ENCODE measurements around the gene FAM156A. TPM values are rescaled to one million over a fixed set of nuclear protein-coding genes. Genes with fewer than 3 reads are reported as not detected.

The FAM156A gene
- total and polyA plus RNA-seq, 2 of the 8 experiments (the other 6 are each of a cell fraction or from before 2014, with no cell fraction given), result 11.7 to 13.6 TPM

DNA sequence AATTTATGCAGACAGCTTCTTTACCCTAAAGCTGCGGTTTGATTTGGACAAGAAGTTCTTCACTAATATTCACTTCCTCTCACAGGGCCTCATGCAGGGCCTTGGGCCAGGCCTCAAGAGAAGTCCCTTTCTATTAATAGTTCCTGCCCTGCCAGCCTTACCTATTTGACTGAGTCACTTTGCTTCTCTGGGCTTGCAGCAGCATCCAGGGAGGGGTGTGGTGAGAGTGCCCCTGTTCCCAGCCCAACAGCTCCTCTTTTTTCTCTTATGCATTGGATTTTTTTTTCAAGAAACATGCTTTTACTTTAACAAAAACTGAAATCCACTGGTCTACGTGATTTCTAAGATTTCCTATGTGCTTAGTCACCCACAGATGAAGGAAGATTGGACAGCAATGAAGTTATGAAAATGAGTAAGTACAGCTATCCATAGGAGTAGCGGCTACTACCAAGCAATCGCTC is 34.5 kb downstream of the FAM156A start:
- no peaks in the 10 kb centered on the region for H3K36me3 ChIP-seq (ENCODE audit: control insufficient read depth in 2 of 4, insufficient read depth in 4 of 4, low read length in 3 of 4)
- H3K79me2 ChIP-seq (ENCODE audit: control insufficient read depth in 1 of 2, insufficient read depth in 2 of 2, low read length in 2 of 2), result no peaks in the 10 kb centered on the region
- H2AFZ ChIP-seq (ENCODE audit: low read length), result no peak overlapping the region
- H2BK15ac ChIP-seq (ENCODE audit: low read length), result no peak overlapping the region
- no peak overlapping the region for H3K4me2 ChIP-seq (ENCODE audit: insufficient read depth in 1 of 2, low read depth in 2 of 2, low read length in 2 of 2)
- H3K79me1 ChIP-seq (ENCODE audit: low read depth, low read length), result no peaks in the 10 kb centered on the region
- no peak overlapping the region for H3K14ac ChIP-seq (ENCODE audit: insufficient read length)
- no peak overlapping the region for H4K5ac ChIP-seq (ENCODE audit: insufficient read length, low read depth, low read length)
- H3K9me3 ChIP-seq (ENCODE audit: insufficient read depth in 2 of 2, low read depth in 1 of 2, low read length in 1 of 2), result no peaks in the 10 kb centered on the region
- no peak overlapping the region for H3K9ac ChIP-seq (replicated peaks in 1 of 4; ENCODE audit: extremely low read depth in 1 of 4, low read depth in 3 of 4, low read length in 3 of 4)
- no peak overlapping the region for H2BK20ac ChIP-seq (ENCODE audit: low read length)
- WGBS, 2 experiments (ENCODE audit: extremely low coverage in 1 of 2, insufficient coverage in 1 of 2, insufficient read length in 1 of 2, insufficient replicate concordance in 2 of 2, low coverage in 1 of 2, low lambda C conversion rate in 2 of 2, missing lambda C conversion rate in 1 of 2), result 86% methylated on average over 4 of the region's 4 CpGs; no CpG with 5 or more reads in 1 of the 2 experiments
- no peak overlapping the region for H3K4ac ChIP-seq (replicated peaks; ENCODE audit: insufficient read length, low read depth, low read length)
- no peak for FAIRE-seq
- H4K20me1 ChIP-seq (replicated peaks in 1 of 2; ENCODE audit: control insufficient read depth in 1 of 2, insufficient read depth in 2 of 2, low read length in 2 of 2), result no peaks in the 10 kb centered on the region
- no peak overlapping the region for H2BK5ac ChIP-seq (ENCODE audit: low read depth, low read length)
- no peak for DNase-seq (ENCODE audit: low read depth in 1 of 2, low spot score in 2 of 2)
- H2AK5ac ChIP-seq (ENCODE audit: low read depth, low read length), result no peak overlapping the region
- H3K18ac ChIP-seq (ENCODE audit: extremely low read depth, low read length), result no peak overlapping the region
- no peak overlapping the region for H3K27ac ChIP-seq (ENCODE audit: low read depth, low read length)
- H4K8ac ChIP-seq (ENCODE audit: extremely low read depth, insufficient read depth, low read length), result no peak overlapping the region
- no peak overlapping the region for H4K91ac ChIP-seq (replicated peaks; ENCODE audit: insufficient read length, low read length)
- no peak overlapping the region for H3K4me3 ChIP-seq (ENCODE audit: extremely low read depth in 1 of 4, insufficient read depth in 2 of 4, low read depth in 3 of 4, low read length in 4 of 4)
- no peak overlapping the region for H2BK120ac ChIP-seq (replicated peaks; ENCODE audit: low read depth, low read length)
- ChIA-PET POLR2A (ENCODE audit: partially characterized antibody) (no interaction called here), CTCF (ENCODE audit: partially characterized antibody) (interaction anchor here (0.5 to 2.0 kb wide), 4 partner anchors 12 to 1778 kb away, joined by 3 to 4 read pairs (median 4); no protein-coding TSS in a partner anchor)
- no peaks in the 10 kb centered on the region; a peak in 3 of 7 replicates for H3K4me1 ChIP-seq (replicated peaks in 1 of 4; ENCODE audit: control insufficient read depth in 3 of 4, insufficient read depth in 4 of 4, low read length in 3 of 4)
- H3K23ac ChIP-seq (ENCODE audit: insufficient read length), result no peak overlapping the region
- H2BK12ac ChIP-seq (ENCODE audit: low read depth, low read length), result no peak overlapping the region
- no peak for TF ChIP-seq SP2 (IDR thresholded peaks at IDR 0.05; ENCODE audit: low read length)
- TF ChIP-seq CHD1 (IDR thresholded peaks at IDR 0.05; ENCODE audit: low read depth, low read length), result no peak
- TF ChIP-seq SAP30 (IDR thresholded peaks at IDR 0.05; ENCODE audit: insufficient read depth, insufficient replicate concordance, low read length), result no peak
- TF ChIP-seq RFX5 (IDR thresholded peaks at IDR 0.05; ENCODE audit: borderline replicate concordance, low read depth, low read length), result no peak
- TF ChIP-seq ZNF274 (IDR thresholded peaks at IDR 0.05; ENCODE audit: borderline replicate concordance, extremely low read depth, low read length), result no peak
- TF ChIP-seq, protein P1, sequence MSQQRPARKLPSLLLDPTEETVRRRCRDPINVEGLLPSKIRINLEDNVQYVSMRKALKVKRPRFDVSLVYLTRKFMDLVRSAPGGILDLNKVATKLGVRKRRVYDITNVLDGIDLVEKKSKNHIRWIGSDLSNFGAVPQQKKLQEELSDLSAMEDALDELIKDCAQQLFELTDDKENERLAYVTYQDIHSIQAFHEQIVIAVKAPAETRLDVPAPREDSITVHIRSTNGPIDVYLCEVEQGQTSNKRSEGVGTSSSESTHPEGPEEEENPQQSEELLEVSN (IDR thresholded peaks at IDR 0.05), result no peak
- TF ChIP-seq RNF2 (IDR thresholded peaks at IDR 0.05; ENCODE audit: borderline replicate concordance, low read depth, low read length, missing control alignments, poor library complexity, severe bottlenecking), result no peak
- no peak for TF ChIP-seq NANOG (IDR thresholded peaks at IDR 0.05; ENCODE audit: insufficient read depth, low read depth, low read length, poor library complexity, severe bottlenecking)
- TF ChIP-seq FOSL1 (IDR thresholded peaks at IDR 0.05; ENCODE audit: insufficient read depth, low read depth, low read length), result no peak
- TF ChIP-seq TCF12 (IDR thresholded peaks at IDR 0.05; ENCODE audit: low read depth, low read length), result no peak
- H3K27me3 ChIP-seq (replicated peaks in 1 of 4; ENCODE audit: control insufficient read depth in 3 of 4, extremely low read depth in 1 of 4, insufficient read depth in 3 of 4, low read length in 3 of 4), result no peaks in the 10 kb centered on the region
- no peaks in the 10 kb centered on the region for H3K23me2 ChIP-seq (ENCODE audit: low read depth, low read length)
- no peak overlapping the region for H3K56ac ChIP-seq (replicated peaks; ENCODE audit: insufficient read length, low read depth, low read length)
